Esophagus muscularis mucosa (tissue), 3 donors: ENCODE results near the gene BSPH1.
"Not testable (repeated sequence)": the region's sequence is repeated elsewhere in the genome, so short reads cannot be mapped to it uniquely, and the experiment has no call there.

Experiments used
- POLR2AphosphoS5 ChIP-seq, 2 donors: sonication (generic); formaldehyde crosslinking; IDR thresholded peaks; one replicate each; pipeline ENCODE4 v1.6.1; 2017; ENCODE audit warnings: antibody characterized with exemption in 2 of 2
- TF ChIP-seq, protein P1 (sequence below), 3 experiments: fragments of 200-600 bp in 2 of 3; fragments of 450-650 bp in 1 of 3; sonication (generic) in 2 of 3; IDR thresholded peaks; one replicate each; pipeline ENCODE4 v1.5.1; 2017 to 2019; ENCODE audit warnings: antibody characterized with exemption in 3 of 3, mild to moderate bottlenecking in 2 of 3, moderate library complexity in 1 of 3

DNA sequence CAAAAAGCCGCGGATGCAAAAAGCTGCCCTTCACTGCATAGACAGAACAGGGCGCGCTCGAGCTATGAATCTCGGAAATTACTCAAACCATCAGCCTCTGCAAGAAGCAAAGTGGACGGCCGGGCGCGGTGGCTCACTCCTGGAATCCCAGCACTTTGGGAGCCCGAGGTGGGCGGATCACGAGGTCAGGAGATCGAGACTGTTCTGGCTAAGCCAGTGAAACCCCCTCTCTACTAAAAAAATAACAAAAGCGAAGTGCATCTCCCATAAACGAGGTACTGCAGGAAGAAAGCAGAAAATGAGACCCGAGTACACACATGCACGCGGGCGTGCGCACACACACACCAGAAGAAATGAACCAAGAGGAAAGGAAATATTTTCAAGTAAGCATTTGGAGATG, 39.8 kb downstream of the BSPH1 start:
- TF ChIP-seq, protein P1, sequence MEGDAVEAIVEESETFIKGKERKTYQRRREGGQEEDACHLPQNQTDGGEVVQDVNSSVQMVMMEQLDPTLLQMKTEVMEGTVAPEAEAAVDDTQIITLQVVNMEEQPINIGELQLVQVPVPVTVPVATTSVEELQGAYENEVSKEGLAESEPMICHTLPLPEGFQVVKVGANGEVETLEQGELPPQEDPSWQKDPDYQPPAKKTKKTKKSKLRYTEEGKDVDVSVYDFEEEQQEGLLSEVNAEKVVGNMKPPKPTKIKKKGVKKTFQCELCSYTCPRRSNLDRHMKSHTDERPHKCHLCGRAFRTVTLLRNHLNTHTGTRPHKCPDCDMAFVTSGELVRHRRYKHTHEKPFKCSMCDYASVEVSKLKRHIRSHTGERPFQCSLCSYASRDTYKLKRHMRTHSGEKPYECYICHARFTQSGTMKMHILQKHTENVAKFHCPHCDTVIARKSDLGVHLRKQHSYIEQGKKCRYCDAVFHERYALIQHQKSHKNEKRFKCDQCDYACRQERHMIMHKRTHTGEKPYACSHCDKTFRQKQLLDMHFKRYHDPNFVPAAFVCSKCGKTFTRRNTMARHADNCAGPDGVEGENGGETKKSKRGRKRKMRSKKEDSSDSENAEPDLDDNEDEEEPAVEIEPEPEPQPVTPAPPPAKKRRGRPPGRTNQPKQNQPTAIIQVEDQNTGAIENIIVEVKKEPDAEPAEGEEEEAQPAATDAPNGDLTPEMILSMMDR (IDR thresholded peaks at IDR 0.05), result not testable (repeated sequence)
- TF ChIP-seq POLR2AphosphoS5 (IDR thresholded peaks at IDR 0.05), result not testable (repeated sequence)
